ENCODE measurements around the gene AGFG2.

AGFG2 gene

DNA sequence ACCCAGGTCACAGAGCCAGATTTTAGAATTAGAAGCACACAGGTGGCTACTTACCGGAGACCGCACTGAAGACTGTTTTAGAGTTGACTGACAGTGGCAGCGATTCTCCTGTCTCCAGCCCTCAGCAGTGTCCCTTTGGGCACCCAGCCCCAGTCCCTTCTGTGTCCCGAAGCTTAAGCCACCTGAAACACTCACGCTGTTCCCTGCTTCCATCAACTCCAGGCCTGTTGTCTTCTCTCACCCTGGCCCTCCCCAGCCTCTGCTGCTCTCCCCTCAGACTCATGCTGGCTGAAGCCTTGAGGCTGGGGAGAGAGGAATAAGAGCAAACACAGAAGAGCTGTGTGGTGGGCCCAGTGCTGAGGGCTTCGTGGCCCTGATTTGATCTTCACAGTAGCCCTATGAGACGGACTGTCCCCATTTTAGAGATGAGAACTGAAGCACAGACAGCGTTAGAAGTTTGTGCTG is 24.1 kb downstream of the AGFG2 start (continued):
- TF ChIP-seq ZXDB (tag by site-specific recombination; IDR thresholded peaks at IDR 0.05) (no peak), SP7 (tag by site-specific recombination; IDR thresholded peaks at IDR 0.05) (no peak)
- TF ChIP-seq, protein P1, sequence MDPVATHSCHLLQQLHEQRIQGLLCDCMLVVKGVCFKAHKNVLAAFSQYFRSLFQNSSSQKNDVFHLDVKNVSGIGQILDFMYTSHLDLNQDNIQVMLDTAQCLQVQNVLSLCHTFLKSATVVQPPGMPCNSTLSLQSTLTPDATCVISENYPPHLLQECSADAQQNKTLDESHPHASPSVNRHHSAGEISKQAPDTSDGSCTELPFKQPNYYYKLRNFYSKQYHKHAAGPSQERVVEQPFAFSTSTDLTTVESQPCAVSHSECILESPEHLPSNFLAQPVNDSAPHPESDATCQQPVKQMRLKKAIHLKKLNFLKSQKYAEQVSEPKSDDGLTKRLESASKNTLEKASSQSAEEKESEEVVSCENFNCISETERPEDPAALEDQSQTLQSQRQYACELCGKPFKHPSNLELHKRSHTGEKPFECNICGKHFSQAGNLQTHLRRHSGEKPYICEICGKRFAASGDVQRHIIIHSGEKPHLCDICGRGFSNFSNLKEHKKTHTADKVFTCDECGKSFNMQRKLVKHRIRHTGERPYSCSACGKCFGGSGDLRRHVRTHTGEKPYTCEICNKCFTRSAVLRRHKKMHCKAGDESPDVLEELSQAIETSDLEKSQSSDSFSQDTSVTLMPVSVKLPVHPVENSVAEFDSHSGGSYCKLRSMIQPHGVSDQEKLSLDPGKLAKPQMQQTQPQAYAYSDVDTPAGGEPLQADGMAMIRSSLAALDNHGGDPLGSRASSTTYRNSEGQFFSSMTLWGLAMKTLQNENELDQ (tag by site-specific recombination; IDR thresholded peaks at IDR 0.05; ENCODE audit: low read depth): no peak

DNA sequence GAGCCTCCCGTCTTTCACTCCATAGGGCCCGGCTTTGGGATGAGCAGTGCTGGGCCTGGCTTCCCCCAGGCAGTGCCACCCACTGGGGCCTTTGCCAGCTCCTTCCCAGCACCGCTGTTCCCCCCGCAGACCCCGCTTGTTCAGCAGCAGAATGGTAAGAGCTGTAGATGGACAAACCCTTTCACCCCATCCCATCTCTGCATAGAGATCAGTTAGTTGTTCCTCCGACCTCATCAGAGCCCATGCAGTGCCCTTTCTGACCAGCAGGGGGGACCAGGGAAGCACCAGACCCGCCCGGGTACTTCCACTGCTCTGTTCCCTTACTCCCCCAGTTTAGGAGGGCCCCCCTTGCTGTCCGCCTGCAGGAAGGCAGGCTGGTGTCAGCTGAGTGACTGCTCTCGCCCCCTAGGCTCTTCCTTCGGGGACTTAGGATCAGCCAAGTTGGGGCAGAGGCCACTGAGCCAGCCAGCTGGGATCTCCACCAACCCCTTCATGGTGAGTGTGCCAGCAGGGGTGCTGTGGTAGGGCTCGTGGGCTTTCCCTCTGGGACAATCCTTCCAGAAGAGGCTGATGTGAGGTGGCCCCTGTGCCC is 24.9 kb downstream of the AGFG2 start:
- Histone ChIP-seq H3K4me1 (ENCODE audit: control insufficient read depth, insufficient read depth, low read length) (no peaks in the 10 kb centered on the region), H3K4me3 (ENCODE audit: low read depth, low read length) (no peak overlapping the region), H3K27ac (ENCODE audit: extremely low read depth, low read depth, low read length) (no peak overlapping the region), H3K36me3 (ENCODE audit: control insufficient read depth in 2 of 2, insufficient read depth in 1 of 2, low read length in 2 of 2) (peaks cover 0 to 13% of the 10 kb centered on the region in 2 experiments; a peak in 2 of 3 replicates), H3K9me3 (ENCODE audit: control insufficient read depth, insufficient read depth, low read depth, low read length) (no peaks in the 10 kb centered on the region)
- CTCF ChIA-PET: interaction anchor here (0.6 to 3.4 kb wide), 30 partner anchors 9 to 814 kb away, joined by 3 to 37 read pairs (median 4); partner anchors contain the start of genes FBXO24, LRCH4, PCOLCE and SLC12A9
- POLR2A ChIA-PET: interaction anchor here (0.5 to 4.4 kb wide), 2 partner anchors 22 to 98 kb away, joined by 3 to 26 read pairs; partner anchors contain the start of genes FBXO24 and LRCH4
- TF ChIP-seq ZNF621 (tag by site-specific recombination; IDR thresholded peaks at IDR 0.05) (no peak), ZNF341 (tag by site-specific recombination; IDR thresholded peaks at IDR 0.05; ENCODE audit: low read depth) (peak; percentile 56), TRIM28 (IDR thresholded peaks at IDR 0.05; ENCODE audit: borderline replicate concordance, low read length) (no peak), ZEB2 (tag by site-specific recombination; IDR thresholded peaks at IDR 0.05) (no peak), ZNF2 (tag by site-specific recombination; IDR thresholded peaks at IDR 0.05) (peak; percentile 28; the same call in 1 of the 2 replicates), ZNF549 (tag by site-specific recombination; IDR thresholded peaks at IDR 0.05) (no peak), ZNF529 (tag by site-specific recombination; IDR thresholded peaks at IDR 0.05; ENCODE audit: insufficient replicate concordance) (no peak), BCL11A (tag by site-specific recombination; IDR thresholded peaks at IDR 0.05; ENCODE audit: low read depth) (no peak), ZNF391 (tag by site-specific recombination; IDR thresholded peaks at IDR 0.05; ENCODE audit: borderline replicate concordance, low read depth) (no peak), ZNF302 (tag by site-specific recombination; IDR thresholded peaks at IDR 0.05; ENCODE audit: low read depth) (no peak), ZNF157 (tag by site-specific recombination; IDR thresholded peaks at IDR 0.05) (no peak), ZFP3 (tag by site-specific recombination; IDR thresholded peaks at IDR 0.05; ENCODE audit: low read depth) (no peak), ZNF202 (tag by site-specific recombination; IDR thresholded peaks at IDR 0.05; ENCODE audit: borderline replicate concordance) (no peak), TCF7L2 (IDR thresholded peaks at IDR 0.05; ENCODE audit: borderline replicate concordance, low read depth, low read length) (no peak), KLF8 (tag by site-specific recombination; IDR thresholded peaks at IDR 0.05) (no peak), ZNF48 (tag by site-specific recombination; IDR thresholded peaks at IDR 0.05) (no peak)
- TF ChIP-seq, protein P2, sequence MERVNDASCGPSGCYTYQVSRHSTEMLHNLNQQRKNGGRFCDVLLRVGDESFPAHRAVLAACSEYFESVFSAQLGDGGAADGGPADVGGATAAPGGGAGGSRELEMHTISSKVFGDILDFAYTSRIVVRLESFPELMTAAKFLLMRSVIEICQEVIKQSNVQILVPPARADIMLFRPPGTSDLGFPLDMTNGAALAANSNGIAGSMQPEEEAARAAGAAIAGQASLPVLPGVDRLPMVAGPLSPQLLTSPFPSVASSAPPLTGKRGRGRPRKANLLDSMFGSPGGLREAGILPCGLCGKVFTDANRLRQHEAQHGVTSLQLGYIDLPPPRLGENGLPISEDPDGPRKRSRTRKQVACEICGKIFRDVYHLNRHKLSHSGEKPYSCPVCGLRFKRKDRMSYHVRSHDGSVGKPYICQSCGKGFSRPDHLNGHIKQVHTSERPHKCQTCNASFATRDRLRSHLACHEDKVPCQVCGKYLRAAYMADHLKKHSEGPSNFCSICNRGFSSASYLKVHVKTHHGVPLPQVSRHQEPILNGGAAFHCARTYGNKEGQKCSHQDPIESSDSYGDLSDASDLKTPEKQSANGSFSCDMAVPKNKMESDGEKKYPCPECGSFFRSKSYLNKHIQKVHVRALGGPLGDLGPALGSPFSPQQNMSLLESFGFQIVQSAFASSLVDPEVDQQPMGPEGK (tag by site-specific recombination; IDR thresholded peaks at IDR 0.05): peak; percentile 72
- TF ChIP-seq, protein P3, sequence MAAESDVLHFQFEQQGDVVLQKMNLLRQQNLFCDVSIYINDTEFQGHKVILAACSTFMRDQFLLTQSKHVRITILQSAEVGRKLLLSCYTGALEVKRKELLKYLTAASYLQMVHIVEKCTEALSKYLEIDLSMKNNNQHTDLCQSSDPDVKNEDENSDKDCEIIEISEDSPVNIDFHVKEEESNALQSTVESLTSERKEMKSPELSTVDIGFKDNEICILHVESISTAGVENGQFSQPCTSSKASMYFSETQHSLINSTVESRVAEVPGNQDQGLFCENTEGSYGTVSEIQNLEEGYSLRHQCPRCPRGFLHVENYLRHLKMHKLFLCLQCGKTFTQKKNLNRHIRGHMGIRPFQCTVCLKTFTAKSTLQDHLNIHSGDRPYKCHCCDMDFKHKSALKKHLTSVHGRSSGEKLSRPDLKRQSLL (tag by site-specific recombination; IDR thresholded peaks at IDR 0.05): no peak
- TF ChIP-seq, protein P4, sequence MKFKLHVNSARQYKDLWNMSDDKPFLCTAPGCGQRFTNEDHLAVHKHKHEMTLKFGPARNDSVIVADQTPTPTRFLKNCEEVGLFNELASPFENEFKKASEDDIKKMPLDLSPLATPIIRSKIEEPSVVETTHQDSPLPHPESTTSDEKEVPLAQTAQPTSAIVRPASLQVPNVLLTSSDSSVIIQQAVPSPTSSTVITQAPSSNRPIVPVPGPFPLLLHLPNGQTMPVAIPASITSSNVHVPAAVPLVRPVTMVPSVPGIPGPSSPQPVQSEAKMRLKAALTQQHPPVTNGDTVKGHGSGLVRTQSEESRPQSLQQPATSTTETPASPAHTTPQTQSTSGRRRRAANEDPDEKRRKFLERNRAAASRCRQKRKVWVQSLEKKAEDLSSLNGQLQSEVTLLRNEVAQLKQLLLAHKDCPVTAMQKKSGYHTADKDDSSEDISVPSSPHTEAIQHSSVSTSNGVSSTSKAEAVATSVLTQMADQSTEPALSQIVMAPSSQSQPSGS (tag by site-specific recombination; IDR thresholded peaks at IDR 0.05; ENCODE audit: low read depth): no peak
- TF ChIP-seq, protein P5, sequence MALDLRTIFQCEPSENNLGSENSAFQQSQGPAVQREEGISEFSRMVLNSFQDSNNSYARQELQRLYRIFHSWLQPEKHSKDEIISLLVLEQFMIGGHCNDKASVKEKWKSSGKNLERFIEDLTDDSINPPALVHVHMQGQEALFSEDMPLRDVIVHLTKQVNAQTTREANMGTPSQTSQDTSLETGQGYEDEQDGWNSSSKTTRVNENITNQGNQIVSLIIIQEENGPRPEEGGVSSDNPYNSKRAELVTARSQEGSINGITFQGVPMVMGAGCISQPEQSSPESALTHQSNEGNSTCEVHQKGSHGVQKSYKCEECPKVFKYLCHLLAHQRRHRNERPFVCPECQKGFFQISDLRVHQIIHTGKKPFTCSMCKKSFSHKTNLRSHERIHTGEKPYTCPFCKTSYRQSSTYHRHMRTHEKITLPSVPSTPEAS (tag by site-specific recombination; IDR thresholded peaks at IDR 0.05): no peak
- TF ChIP-seq, protein P6, sequence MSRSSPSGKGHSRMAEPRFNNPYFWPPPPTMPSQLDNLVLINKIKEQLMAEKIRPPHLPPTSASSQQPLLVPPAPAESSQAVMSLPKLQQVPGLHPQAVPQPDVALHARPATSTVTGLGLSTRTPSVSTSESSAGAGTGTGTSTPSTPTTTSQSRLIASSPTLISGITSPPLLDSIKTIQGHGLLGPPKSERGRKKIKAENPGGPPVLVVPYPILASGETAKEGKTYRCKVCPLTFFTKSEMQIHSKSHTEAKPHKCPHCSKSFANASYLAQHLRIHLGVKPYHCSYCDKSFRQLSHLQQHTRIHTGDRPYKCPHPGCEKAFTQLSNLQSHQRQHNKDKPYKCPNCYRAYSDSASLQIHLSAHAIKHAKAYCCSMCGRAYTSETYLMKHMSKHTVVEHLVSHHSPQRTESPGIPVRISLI (tag by site-specific recombination; IDR thresholded peaks at IDR 0.05): no peak
